ENCODE results near the gene ANKFY1.
"Not testable (repeated sequence)": the region's sequence is repeated elsewhere in the genome, so short reads cannot be mapped to it uniquely, and the experiment has no call there.

ANKFY1 gene

DNA sequence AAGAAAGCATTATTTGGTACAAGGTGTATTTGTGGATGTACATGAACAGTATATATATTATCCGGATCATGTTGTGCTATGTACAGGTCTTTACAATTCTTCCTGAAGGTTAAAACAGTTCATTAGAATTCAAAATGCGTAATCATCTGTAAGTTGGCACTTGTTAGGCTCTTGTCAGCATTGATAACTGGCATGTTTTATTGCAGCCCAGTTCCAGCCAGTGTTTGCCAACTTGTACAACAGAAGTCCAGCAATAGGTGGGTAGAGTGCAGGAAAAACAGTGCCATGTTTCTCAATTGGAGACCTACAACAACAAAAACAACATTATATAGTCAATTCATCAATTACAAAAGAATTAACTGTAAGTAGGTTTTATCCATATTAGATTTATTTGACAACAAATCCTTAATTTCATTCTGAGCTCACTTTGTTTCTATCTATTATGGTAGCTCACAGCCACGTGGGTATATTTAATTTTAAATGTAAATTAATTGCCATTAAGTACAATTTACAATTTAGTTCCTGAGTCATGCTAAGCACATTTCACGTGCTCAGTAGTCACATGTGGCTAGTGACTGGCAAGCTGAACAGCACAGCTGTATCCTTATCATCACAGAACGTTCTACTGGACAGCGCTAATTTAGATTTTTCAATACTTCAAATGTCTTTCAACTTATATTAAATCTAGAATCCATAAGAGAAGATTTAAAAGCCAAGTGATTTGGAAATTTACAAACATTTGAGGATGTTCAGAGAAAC lies 8.6 kb upstream of the ANKFY1 start:
- Mint-ChIP-seq H3K27ac (peak overlapping the region; percentile 18), H3K9me3 (no peaks in the 10 kb centered on the region), H3K36me3 (peaks cover 60% of the 10 kb centered on the region), H3K4me1 (peaks cover 13% of the 10 kb centered on the region), H3K4me3 (no peak overlapping the region)
- ATAC-seq (no peak), DNase-seq (ENCODE audit: low spot score in 2 of 2) (no peak)

DNA sequence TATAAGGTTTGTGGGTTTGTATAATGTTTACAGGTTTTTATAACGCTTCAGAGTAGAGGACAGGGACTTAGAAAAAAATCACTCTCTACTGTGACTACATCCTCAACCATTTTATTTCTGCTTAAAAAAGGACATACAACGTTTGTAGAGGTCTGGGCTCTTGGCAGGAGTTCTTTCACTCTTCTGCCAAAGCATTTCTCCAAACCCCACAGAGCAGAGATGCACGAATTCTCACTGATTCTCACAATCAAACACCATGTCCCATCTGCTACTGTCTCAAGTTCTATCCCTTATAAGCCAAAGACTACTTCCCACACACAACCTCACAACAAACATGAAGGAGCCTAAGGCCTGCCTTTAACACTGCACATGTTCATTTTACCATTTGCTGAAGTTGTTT lies 7.0 kb upstream of the ANKFY1 start:
- Mint-ChIP-seq H3K36me3 (peaks cover 61% of the 10 kb centered on the region), H3K9me3 (no peaks in the 10 kb centered on the region), H3K27ac (peak overlapping the region; percentile 18), H3K4me1 (peaks cover 2% of the 10 kb centered on the region), H3K4me3 (no peak overlapping the region)
- no peak for ATAC-seq
- DNase-seq (ENCODE audit: low spot score in 2 of 2) = no peak

DNA sequence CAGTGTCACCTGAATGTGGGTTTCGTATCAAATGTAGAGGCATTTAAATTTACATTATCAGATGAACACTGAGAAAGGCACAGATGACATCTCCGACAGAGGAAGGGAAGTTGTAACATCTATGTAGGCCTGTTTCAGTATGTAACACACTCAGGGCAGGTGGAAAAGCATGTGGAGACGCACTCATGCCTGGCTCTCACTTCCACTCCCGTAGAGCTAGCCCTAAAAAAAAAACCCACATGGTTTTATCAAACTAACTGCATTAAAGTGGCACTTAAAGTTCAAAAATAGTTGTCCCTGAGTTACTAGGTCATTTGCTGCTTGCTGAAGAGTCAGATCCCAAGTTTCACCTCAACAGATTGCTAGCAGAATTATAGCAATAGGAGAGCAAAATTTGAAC lies 6.1 kb upstream of the ANKFY1 start:
- no peaks in the 10 kb centered on the region for H3K9me3 Mint-ChIP-seq
- no peak overlapping the region for H3K4me3 Mint-ChIP-seq
- peak overlapping the region; percentile 38 for H3K27ac Mint-ChIP-seq
- ATAC-seq = no peak
- DNase-seq (ENCODE audit: low spot score in 2 of 2) = no peak
- peaks cover 5% of the 10 kb centered on the region for H3K4me1 Mint-ChIP-seq
- H3K36me3 Mint-ChIP-seq = peaks cover 61% of the 10 kb centered on the region

DNA sequence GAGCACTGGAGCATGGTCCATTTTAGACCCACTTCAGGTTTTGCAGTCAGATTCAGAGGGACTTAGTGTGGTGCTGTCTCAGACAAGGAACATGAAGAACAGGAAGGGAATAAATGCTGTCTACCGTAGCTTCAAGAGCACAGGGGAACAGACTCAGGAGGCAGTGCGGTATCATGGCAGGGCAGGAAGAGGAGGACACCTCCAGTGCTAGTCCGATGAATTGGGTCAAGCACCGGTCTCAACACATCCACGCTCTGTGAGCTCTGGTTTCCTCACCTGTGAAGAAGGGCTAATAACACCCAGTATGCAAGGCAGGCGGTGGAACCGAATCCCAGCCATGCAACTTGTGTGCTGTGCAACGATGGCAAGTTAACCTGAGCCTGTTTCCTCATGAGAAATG lies 3.6 kb upstream of the ANKFY1 start:
- H3K27ac Mint-ChIP-seq = no peak overlapping the region
- H3K9me3 Mint-ChIP-seq = no peaks in the 10 kb centered on the region
- H3K4me3 Mint-ChIP-seq = no peak overlapping the region
- peaks cover 49% of the 10 kb centered on the region for H3K36me3 Mint-ChIP-seq
- no peak for DNase-seq (ENCODE audit: low spot score in 2 of 2)
- ATAC-seq = no peak
- H3K4me1 Mint-ChIP-seq = peaks cover 25% of the 10 kb centered on the region

GRCh38 chr17:4266550-4266949 lies 2.8 kb upstream of the ANKFY1 start:
- DNase-seq (ENCODE audit: low spot score in 2 of 2) (no peak), ATAC-seq (no peak)
- Mint-ChIP-seq H3K4me3 (no peak overlapping the region), H3K36me3 (peaks cover 41% of the 10 kb centered on the region), H3K9me3 (no peaks in the 10 kb centered on the region), H3K27ac (no peak overlapping the region), H3K4me1 (peaks cover 34% of the 10 kb centered on the region)

GRCh38 chr17:4262703-4263102 lies 1.1 kb downstream of the ANKFY1 start:
- peaks cover 4% of the 10 kb centered on the region for H3K9me3 Mint-ChIP-seq
- H3K4me3 Mint-ChIP-seq = peak overlapping the region; percentile 95
- no peak for ATAC-seq
- no peak for DNase-seq (ENCODE audit: low spot score in 2 of 2)
- H3K27ac Mint-ChIP-seq = peak overlapping the region; percentile 98
- H3K4me1 Mint-ChIP-seq = peaks cover 46% of the 10 kb centered on the region
- H3K36me3 Mint-ChIP-seq = peaks cover 31% of the 10 kb centered on the region

DNA sequence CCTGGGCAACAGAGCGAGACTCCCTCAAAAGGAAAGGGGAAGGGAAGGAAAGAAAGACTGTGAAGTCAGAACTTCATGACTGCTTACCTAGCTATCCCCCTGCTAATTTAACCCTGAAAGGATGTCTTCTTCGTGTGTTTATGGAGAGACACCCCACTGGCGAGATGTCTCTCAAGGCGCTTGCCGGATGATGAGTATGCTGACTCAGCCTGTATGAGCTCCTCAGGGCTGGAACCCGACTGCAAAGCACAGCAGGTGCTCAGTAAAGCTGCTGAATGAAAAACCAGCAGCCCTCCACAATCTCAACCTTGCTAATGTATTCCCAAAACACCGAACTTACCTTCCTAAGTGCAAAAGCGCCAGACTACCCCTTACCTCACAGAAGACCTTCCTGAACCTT lies 2.3 kb downstream of the ANKFY1 start:
- ATAC-seq = no peak
- no peak for DNase-seq (ENCODE audit: low spot score in 2 of 2)
- Mint-ChIP-seq H3K9me3 (peaks cover 4% of the 10 kb centered on the region), H3K4me3 (no peak overlapping the region), H3K36me3 (peaks cover 22% of the 10 kb centered on the region), H3K4me1 (peaks cover 59% of the 10 kb centered on the region), H3K27ac (peak overlapping the region; percentile 11)

GRCh38 chr17:4258867-4259266 lies 4.9 kb downstream of the ANKFY1 start:
- ATAC-seq (no peak), DNase-seq (ENCODE audit: low spot score in 2 of 2) (no peak)
- H3K4me3 Mint-ChIP-seq = no peak overlapping the region
- H3K27ac Mint-ChIP-seq = no peak overlapping the region
- H3K4me1 Mint-ChIP-seq = peaks cover 51% of the 10 kb centered on the region
- H3K36me3 Mint-ChIP-seq = peaks cover 20% of the 10 kb centered on the region
- peaks cover 4% of the 10 kb centered on the region for H3K9me3 Mint-ChIP-seq

DNA sequence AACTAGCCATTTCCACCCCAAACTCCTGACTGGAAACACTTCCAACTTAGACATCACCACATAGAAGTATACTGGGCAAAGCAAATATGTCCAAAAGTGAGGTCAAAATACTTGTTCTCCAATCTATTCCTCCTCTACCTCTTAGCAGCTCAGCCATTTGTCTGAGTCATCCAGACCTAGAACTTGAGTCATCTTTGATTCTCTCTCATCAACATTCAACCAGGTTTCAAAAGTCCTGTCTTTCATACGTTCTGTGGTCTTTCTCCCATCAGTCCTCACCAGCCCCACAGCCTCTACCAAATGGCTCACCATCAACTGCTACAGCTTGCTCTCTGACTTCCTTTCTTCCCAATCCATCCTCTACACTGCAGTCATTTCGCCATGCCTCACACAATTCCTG lies 6.8 kb downstream of the ANKFY1 start:
- Mint-ChIP-seq H3K4me1 (peaks cover 43% of the 10 kb centered on the region), H3K4me3 (no peak overlapping the region), H3K36me3 (peaks cover 16% of the 10 kb centered on the region), H3K27ac (peak overlapping the region; percentile 1), H3K9me3 (peaks cover 4% of the 10 kb centered on the region)
- no peak for DNase-seq (ENCODE audit: low spot score in 2 of 2)
- ATAC-seq = peak; percentile 92

DNA sequence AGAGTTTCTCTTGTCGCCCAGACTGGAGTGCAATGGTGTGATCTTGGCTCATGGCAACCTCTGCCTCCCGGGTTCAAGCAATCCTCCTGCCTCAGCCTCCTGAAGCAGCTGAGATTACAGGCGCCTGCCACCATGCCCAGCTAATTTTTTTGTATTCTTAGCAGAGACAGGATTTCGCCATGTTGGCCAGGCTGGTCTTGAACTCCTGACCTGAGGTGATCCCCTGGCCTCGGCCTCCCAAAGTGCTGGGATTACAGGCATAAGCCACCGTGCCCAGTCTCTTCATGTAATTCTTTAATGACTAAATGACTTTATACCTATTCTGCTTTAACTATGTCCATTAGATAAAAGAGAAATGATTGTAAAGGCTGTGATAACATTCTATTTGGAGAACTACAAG lies 8.5 kb downstream of the ANKFY1 start:
- peaks cover 13% of the 10 kb centered on the region for H3K36me3 Mint-ChIP-seq
- not testable (repeated sequence) for H3K27ac Mint-ChIP-seq, ATAC-seq

DNA sequence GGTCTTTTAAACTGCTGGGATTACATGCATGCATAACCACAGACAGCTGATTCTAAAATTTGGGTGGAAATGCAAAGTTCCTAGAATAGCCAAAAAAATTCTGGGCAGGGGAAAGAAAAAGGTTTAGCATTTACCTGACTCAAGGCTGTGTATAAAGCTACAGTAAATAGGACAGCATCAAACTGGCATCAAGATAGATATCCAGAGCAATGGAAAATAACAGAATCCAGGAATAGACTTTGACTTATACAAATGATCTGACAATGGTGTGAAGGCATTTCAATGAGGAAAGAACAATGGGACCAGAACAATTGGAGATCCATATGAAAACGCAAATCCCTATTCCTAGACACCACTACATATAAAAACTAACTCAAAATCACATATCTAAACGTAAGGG lies 12.9 kb downstream of the ANKFY1 start:
- Mint-ChIP-seq H3K4me3 (no peak overlapping the region), H3K4me1 (peaks cover 42% of the 10 kb centered on the region), H3K9me3 (no peaks in the 10 kb centered on the region), H3K27ac (no peak overlapping the region), H3K36me3 (peaks cover 14% of the 10 kb centered on the region)
- ATAC-seq (no peak), DNase-seq (ENCODE audit: low spot score in 2 of 2) (no peak)

More for the DNA sequence above, 8.5 kb downstream of the ANKFY1 start:
- not testable (repeated sequence) for H3K4me3 Mint-ChIP-seq; DNase-seq (ENCODE audit: low spot score in 2 of 2); H3K9me3 Mint-ChIP-seq
- H3K4me1 Mint-ChIP-seq = peaks cover 37% of the 10 kb centered on the region

- Mint-ChIP-seq H3K36me3 (peaks cover 20% of the 10 kb centered on the region), H3K4me3 (no peak overlapping the region), H3K27ac (peak overlapping the region; percentile 0), H3K4me1 (peaks cover 51% of the 10 kb centered on the region), H3K9me3 (no peaks in the 10 kb centered on the region)
- DNase-seq (ENCODE audit: low spot score in 2 of 2) (no peak), ATAC-seq (no peak)
Measured at GRCh38 chr17:4249452-4250029, 14.2 kb downstream of the ANKFY1 start.

DNA sequence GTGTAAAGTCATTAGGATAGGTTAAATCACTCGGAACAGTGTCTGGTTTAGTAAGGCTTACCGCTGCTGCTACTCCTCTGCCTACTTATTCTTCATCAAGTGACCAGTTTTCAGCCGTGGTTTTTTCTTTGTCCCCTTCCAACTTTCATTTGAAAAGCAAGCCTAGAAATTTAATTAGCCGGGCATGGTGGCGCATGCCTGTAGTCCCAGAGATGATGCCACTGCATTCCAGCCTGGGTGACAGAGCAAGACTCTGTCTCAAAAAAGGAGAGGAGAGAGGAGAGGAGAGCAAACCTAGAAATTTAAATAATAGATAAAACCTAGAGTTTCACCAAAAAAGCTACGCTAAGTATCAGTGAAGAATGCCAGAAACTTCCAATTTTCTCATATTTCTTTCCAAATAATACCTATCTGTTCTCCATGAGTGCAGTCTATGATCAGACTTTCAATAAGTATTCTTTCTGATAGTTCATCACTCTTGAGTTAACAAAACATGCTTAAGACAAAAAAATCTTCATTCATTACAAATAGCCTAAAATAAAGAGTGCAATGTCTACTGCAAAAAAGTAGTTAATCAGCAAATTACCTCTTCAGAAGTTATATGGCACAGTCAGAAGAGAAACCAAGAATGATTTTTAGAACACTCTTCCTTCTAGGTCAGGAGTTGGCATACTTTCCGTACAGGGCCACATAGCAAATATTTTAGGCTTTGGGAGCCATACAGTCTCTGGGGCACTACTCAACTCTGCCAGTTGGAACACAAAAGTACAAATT lies 15.1 kb downstream of the ANKFY1 start:
- Mint-ChIP-seq H3K9me3 (no peaks in the 10 kb centered on the region), H3K27ac (no peak overlapping the region), H3K4me3 (no peak overlapping the region), H3K4me1 (peaks cover 51% of the 10 kb centered on the region), H3K36me3 (peaks cover 25% of the 10 kb centered on the region)
- ATAC-seq (no peak), DNase-seq (ENCODE audit: low spot score in 2 of 2) (no peak)

GRCh38 chr17:4247971-4248388 lies 15.8 kb downstream of the ANKFY1 start:
- H3K27ac Mint-ChIP-seq = no peak overlapping the region
- ATAC-seq (no peak), DNase-seq (ENCODE audit: low spot score in 2 of 2) (no peak)
- peaks cover 46% of the 10 kb centered on the region for H3K4me1 Mint-ChIP-seq
- no peak overlapping the region for H3K4me3 Mint-ChIP-seq
- no peaks in the 10 kb centered on the region for H3K9me3 Mint-ChIP-seq
- peaks cover 25% of the 10 kb centered on the region for H3K36me3 Mint-ChIP-seq

- H3K4me1 Mint-ChIP-seq = peaks cover 46% of the 10 kb centered on the region
- ATAC-seq = no peak
- DNase-seq (ENCODE audit: low spot score in 2 of 2) = no peak
- H3K27ac Mint-ChIP-seq = no peak overlapping the region
- no peak overlapping the region for H3K4me3 Mint-ChIP-seq
- H3K36me3 Mint-ChIP-seq = peaks cover 25% of the 10 kb centered on the region
- H3K9me3 Mint-ChIP-seq = no peaks in the 10 kb centered on the region
Measured at GRCh38 chr17:4247361-4247970, 16.3 kb downstream of the ANKFY1 start.
